HepG2 (cell line): ENCODE data around the gene KIF7. TPM values are rescaled to one million over a fixed set of nuclear protein-coding genes. Genes with fewer than 3 reads are reported as not detected.

Source experiments
- CREM ChIP-seq, 2 experiments: sonication (generic) in 1 of 2; formaldehyde crosslinking in 1 of 2; IDR thresholded peaks; 2 replicates each; pipeline versions ENCODE4 v1.4.0 to v1.6.1; 2016 to 2020; ENCODE audit warnings: antibody characterized with exemption in 1 of 2, mild to moderate bottlenecking in 1 of 2, missing genetic modification reagents in 1 of 2
- GMEB2 ChIP-seq: IDR thresholded peaks from 2 replicates; pipeline ENCODE4 v1.6.1; 2016; ENCODE audit warnings: missing biosample characterization, missing genetic modification reagents, low read depth
- HNRNPLL ChIP-seq: fragments of 200-400 bp; formaldehyde crosslinking; IDR thresholded peaks from 2 replicates; pipeline ENCODE4 v1.6.1; 2017; ENCODE audit warnings: mild to moderate bottlenecking, low read depth, low read length; ENCODE audit not compliant: poor library complexity, severe bottlenecking
- HOXA3 ChIP-seq: sonication (generic); formaldehyde crosslinking; IDR thresholded peaks from 2 replicates; pipeline ENCODE4 v1.5.0; 2020; ENCODE audit warnings: missing genetic modification reagents
- KDM2A ChIP-seq: sonication (generic); formaldehyde crosslinking; IDR thresholded peaks from 2 replicates; pipeline ENCODE4 v1.4.0; 2020; ENCODE audit warnings: low read depth, missing genetic modification reagents, borderline replicate concordance
- KDM5B ChIP-seq: sonication (generic); formaldehyde crosslinking; IDR thresholded peaks from 2 replicates; pipeline ENCODE4 v1.4.0; 2020; ENCODE audit warnings: missing genetic modification reagents, mild to moderate bottlenecking, borderline replicate concordance
- KLF9 ChIP-seq: IDR thresholded peaks from 2 replicates; pipeline ENCODE4 v1.6.1; 2016; ENCODE audit warnings: low read depth
- PHF20 ChIP-seq: sonication (generic); formaldehyde crosslinking; IDR thresholded peaks from 2 replicates; pipeline ENCODE4 v1.5.0; 2020; ENCODE audit warnings: mild to moderate bottlenecking, missing genetic modification reagents
- POLR2A ChIP-seq, 2 experiments: IDR thresholded peaks; 2 replicates each; pipeline ENCODE4 v1.6.1; 2011; ENCODE audit warnings: low read depth in 2 of 2, low read length in 2 of 2, mild to moderate bottlenecking in 1 of 2, moderate library complexity in 1 of 2; ENCODE audit not compliant: insufficient read depth in 1 of 2
- SALL2 ChIP-seq: sonication (generic); formaldehyde crosslinking; IDR thresholded peaks from 2 replicates; pipeline ENCODE4 v1.8.1; 2023; ENCODE audit warnings: mild to moderate bottlenecking, missing genetic modification reagents, inconsistent platforms
- SNAI1 ChIP-seq: sonication (generic); formaldehyde crosslinking; IDR thresholded peaks from 2 replicates; pipeline ENCODE4 v1.5.0; 2020; ENCODE audit warnings: mild to moderate bottlenecking, missing genetic modification reagents, borderline replicate concordance
- TEAD3 ChIP-seq: optimal IDR thresholded peaks from 2 replicates; pipeline ENCODE3; 2016; ENCODE audit warnings: borderline replicate concordance
- TFDP1 ChIP-seq: IDR thresholded peaks from 2 replicates; pipeline ENCODE4 v1.6.1; 2016; ENCODE audit warnings: missing compliant biosample characterization, missing genetic modification reagents, borderline replicate concordance
- U2AF1 ChIP-seq: fragments of 200-400 bp; formaldehyde crosslinking; optimal IDR thresholded peaks from 2 replicates; pipeline ENCODE3; 2017; ENCODE audit warnings: mild to moderate bottlenecking, low read depth, low read length
- ZNF30 ChIP-seq: sonication (generic); formaldehyde crosslinking; IDR thresholded peaks from 2 replicates; pipeline ENCODE4 v1.5.0; 2020; ENCODE audit warnings: mild to moderate bottlenecking, missing genetic modification reagents
- ZNF75D ChIP-seq: sonication (generic); formaldehyde crosslinking; IDR thresholded peaks from 2 replicates; pipeline ENCODE4 v1.8.1; 2023; ENCODE audit warnings: missing genetic modification reagents, mild to moderate bottlenecking, borderline replicate concordance
- ZNF766 ChIP-seq: sonication (generic); formaldehyde crosslinking; IDR thresholded peaks from 2 replicates; pipeline ENCODE4 v1.5.0; 2020; ENCODE audit warnings: missing genetic modification reagents, borderline replicate concordance
- ZNF883 ChIP-seq: sonication (generic); formaldehyde crosslinking; IDR thresholded peaks from 2 replicates; pipeline ENCODE4 v1.5.1; 2020; ENCODE audit warnings: mild to moderate bottlenecking, missing genetic modification reagents; ENCODE audit errors: not compliant biosample characterization
- ZSCAN29 ChIP-seq: sonication (generic); formaldehyde crosslinking; conservative IDR thresholded peaks from 2 replicates; pipeline ENCODE4 v1.4.0; 2020; ENCODE audit warnings: mild to moderate bottlenecking, missing genetic modification reagents
- polyA plus RNA-seq, 8 experiments: library from polyadenylated mRNA; depleted of rRNA in 3 of 8; stranded (reverse) in 7 of 8; unstranded in 1 of 8; fragments of >200 nt; fragmentation: Illumina TruSeq in 4 of 8; extraction: Trizol in 4 of 8; gene quantifications; 2 replicates each; pipeline versions ENCODE4 v1.2.1 to v1.2.3, GENCODE V29; 2011 to 2016; ENCODE audit warnings: low read depth in 4 of 8, missing spikeins in 1 of 8, mixed read lengths in 1 of 8; ENCODE audit not compliant: insufficient read depth in 1 of 8
- total RNA-seq, 5 experiments: library from RNA; depleted of rRNA; stranded (reverse); fragments of >200 nt; fragmentation: Illumina TruSeq; extraction: Trizol; gene quantifications; 2 replicates each; pipeline ENCODE4 v1.2.3, GENCODE V29; 2016; ENCODE audit warnings: low read depth in 1 of 5
- TF ChIP-seq, protein P1 (sequence below): sonication (generic); formaldehyde crosslinking; IDR thresholded peaks from 2 replicates; pipeline ENCODE4 v1.5.0; 2020; ENCODE audit warnings: mild to moderate bottlenecking, missing genetic modification reagents, borderline replicate concordance
- TF ChIP-seq, protein P2 (sequence below): sonication (generic); formaldehyde crosslinking; IDR thresholded peaks from 2 replicates; pipeline ENCODE4 v1.4.0; 2020; ENCODE audit warnings: mild to moderate bottlenecking, missing genetic modification reagents

The KIF7 gene
- total and polyA plus RNA-seq, 2 of the 13 experiments (the other 11 are each of a cell fraction or from before 2014, with no cell fraction given), result 1.5 to 6.2 TPM

- TF ChIP-seq ZNF883 (CRISPR knock-in tag) (peak; percentile 36), GMEB2 (CRISPR knock-in tag) (no peak), SALL2 (CRISPR knock-in tag) (no peak), KDM5B (CRISPR knock-in tag) (peak; percentile 41; the same call in 1 of the 2 replicates), ZNF766 (CRISPR knock-in tag) (no peak), U2AF1 (no peak), CREM (IDR thresholded peaks at IDR 0.05) (peak; percentile 42; the same call in 1 of the 2 replicates), CREM (CRISPR knock-in tag; IDR thresholded peaks at IDR 0.05) (no peak), ZNF75D (CRISPR knock-in tag) (no peak), POLR2A (IDR thresholded peaks at IDR 0.05; ENCODE audit: insufficient read depth in 1 of 2, low read depth in 2 of 2, low read length in 2 of 2) (peak in 1 of 2 experiments; percentile 59; a peak in 2 of 4 replicates), KDM2A (CRISPR knock-in tag) (peak; percentile 40; the same call in 1 of the 2 replicates), PHF20 (CRISPR knock-in tag) (peak; percentile 68), TFDP1 (peak; percentile 23; the same call in 1 of the 2 replicates), ZSCAN29 (CRISPR knock-in tag) (no peak), TEAD3 (CRISPR knock-in tag) (no peak), KLF9 (CRISPR knock-in tag) (no peak), HNRNPLL (peak; percentile 46), ZNF30 (CRISPR knock-in tag) (0 out of 2 replicates have a peak, but pooled peaks have one; percentile 25), SNAI1 (CRISPR knock-in tag) (0 out of 2 replicates have a peak, but pooled peaks have one; percentile 44), HOXA3 (CRISPR knock-in tag) (peak; percentile 38)
- TF ChIP-seq, protein P1, sequence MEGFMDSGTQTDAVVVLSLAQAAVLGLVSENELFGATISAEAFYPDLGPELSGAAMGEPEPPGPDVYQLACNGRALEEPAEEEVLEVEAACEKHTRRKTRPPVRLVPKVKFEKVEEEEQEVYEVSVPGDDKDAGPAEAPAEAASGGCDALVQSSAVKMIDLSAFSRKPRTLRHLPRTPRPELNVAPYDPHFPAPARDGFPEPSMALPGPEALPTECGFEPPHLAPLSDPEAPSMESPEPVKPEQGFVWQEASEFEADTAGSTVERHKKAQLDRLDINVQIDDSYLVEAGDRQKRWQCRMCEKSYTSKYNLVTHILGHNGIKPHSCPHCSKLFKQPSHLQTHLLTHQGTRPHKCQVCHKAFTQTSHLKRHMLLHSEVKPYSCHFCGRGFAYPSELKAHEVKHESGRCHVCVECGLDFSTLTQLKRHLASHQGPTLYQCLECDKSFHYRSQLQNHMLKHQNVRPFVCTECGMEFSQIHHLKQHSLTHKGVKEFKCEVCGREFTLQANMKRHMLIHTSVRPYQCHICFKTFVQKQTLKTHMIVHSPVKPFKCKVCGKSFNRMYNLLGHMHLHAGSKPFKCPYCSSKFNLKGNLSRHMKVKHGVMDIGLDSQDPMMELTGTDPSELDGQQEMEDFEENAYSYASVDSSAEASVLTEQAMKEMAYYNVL, result 0 out of 2 replicates have a peak, but pooled peaks have one; percentile 23
- TF ChIP-seq, protein P2, sequence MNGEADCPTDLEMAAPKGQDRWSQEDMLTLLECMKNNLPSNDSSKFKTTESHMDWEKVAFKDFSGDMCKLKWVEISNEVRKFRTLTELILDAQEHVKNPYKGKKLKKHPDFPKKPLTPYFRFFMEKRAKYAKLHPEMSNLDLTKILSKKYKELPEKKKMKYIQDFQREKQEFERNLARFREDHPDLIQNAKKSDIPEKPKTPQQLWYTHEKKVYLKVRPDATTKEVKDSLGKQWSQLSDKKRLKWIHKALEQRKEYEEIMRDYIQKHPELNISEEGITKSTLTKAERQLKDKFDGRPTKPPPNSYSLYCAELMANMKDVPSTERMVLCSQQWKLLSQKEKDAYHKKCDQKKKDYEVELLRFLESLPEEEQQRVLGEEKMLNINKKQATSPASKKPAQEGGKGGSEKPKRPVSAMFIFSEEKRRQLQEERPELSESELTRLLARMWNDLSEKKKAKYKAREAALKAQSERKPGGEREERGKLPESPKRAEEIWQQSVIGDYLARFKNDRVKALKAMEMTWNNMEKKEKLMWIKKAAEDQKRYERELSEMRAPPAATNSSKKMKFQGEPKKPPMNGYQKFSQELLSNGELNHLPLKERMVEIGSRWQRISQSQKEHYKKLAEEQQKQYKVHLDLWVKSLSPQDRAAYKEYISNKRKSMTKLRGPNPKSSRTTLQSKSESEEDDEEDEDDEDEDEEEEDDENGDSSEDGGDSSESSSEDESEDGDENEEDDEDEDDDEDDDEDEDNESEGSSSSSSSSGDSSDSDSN, result peak; percentile 67; the same call in 1 of the 2 replicates
These were observed at the start of gene KIF7 (continued) for GRCh38 chr15:89654847-89655805.
